Stomach (tissue), 4 donors: ENCODE results near the gene TFF1.

Source experiments
- CTCF ChIP-seq, 7 experiments: fragments of 450-650 bp in 4 of 7; fragments of 200-600 bp in 3 of 7; sonication (generic) in 3 of 7; IDR thresholded peaks; one replicate each; pipeline ENCODE4 v1.5.1; 2016 to 2019; ENCODE audit warnings: antibody characterized with exemption in 7 of 7, control low read depth in 2 of 7, mild to moderate bottlenecking in 1 of 7
- EP300 ChIP-seq: sonication (generic); formaldehyde crosslinking; IDR thresholded peaks from one replicate; pipeline ENCODE4 v1.6.1; 2017; ENCODE audit warnings: antibody characterized with exemption

GRCh38 chr21:42331660-42332059 lies 34.7 kb downstream of the TFF1 start:
- TF ChIP-seq EP300, result no peak
- no peak for TF ChIP-seq CTCF (IDR thresholded peaks at IDR 0.05)
